HepG2 (cell line): ENCODE measurements around the gene DRAP1. TPM values are rescaled to one million over a fixed set of nuclear protein-coding genes. Genes with fewer than 3 reads are reported as not detected.

Source experiments
- ELF1 ChIP-seq: sonication (generic); formaldehyde crosslinking; IDR thresholded peaks from 2 replicates; pipeline ENCODE4 v1.4.0; 2020; ENCODE audit warnings: missing genetic modification reagents
- FOXK1 ChIP-seq: sonication (generic); formaldehyde crosslinking; IDR thresholded peaks from 2 replicates; pipeline ENCODE4 v1.4.0; 2020; ENCODE audit warnings: low read depth, missing genetic modification reagents, borderline replicate concordance
- PCBP2 ChIP-seq: fragments of 200-400 bp; formaldehyde crosslinking; optimal IDR thresholded peaks from 2 replicates; pipeline ENCODE3; 2018; ENCODE audit warnings: low read length, low read depth; ENCODE audit not compliant: poor library complexity, severe bottlenecking
- SAP130 ChIP-seq: IDR thresholded peaks from 2 replicates; pipeline ENCODE4 v1.6.1; 2016; ENCODE audit warnings: low read depth
- U2AF1 ChIP-seq: fragments of 200-400 bp; formaldehyde crosslinking; optimal IDR thresholded peaks from 2 replicates; pipeline ENCODE3; 2017; ENCODE audit warnings: mild to moderate bottlenecking, low read depth, low read length
- ZNF235 ChIP-seq: sonication (generic); formaldehyde crosslinking; IDR thresholded peaks from 2 replicates; pipeline ENCODE4 v1.8.1; 2023; ENCODE audit warnings: mild to moderate bottlenecking, missing genetic modification reagents, borderline replicate concordance
- polyA plus RNA-seq, 8 experiments: library from polyadenylated mRNA; depleted of rRNA in 3 of 8; stranded (reverse) in 7 of 8; unstranded in 1 of 8; fragments of >200 nt; fragmentation: Illumina TruSeq in 4 of 8; extraction: Trizol in 4 of 8; gene quantifications; 2 replicates each; pipeline versions ENCODE4 v1.2.1 to v1.2.3, GENCODE V29; 2011 to 2016; ENCODE audit warnings: low read depth in 4 of 8, missing spikeins in 1 of 8, mixed read lengths in 1 of 8; ENCODE audit not compliant: insufficient read depth in 1 of 8
- total RNA-seq, 5 experiments: library from RNA; depleted of rRNA; stranded (reverse); fragments of >200 nt; fragmentation: Illumina TruSeq; extraction: Trizol; gene quantifications; 2 replicates each; pipeline ENCODE4 v1.2.3, GENCODE V29; 2016; ENCODE audit warnings: low read depth in 1 of 5
- TF ChIP-seq, protein P1 (sequence below): sonication (generic); formaldehyde crosslinking; IDR thresholded peaks from 2 replicates; pipeline ENCODE4 v1.8.1; 2023; ENCODE audit warnings: missing genetic modification reagents, mild to moderate bottlenecking, borderline replicate concordance
- TF ChIP-seq, protein P2 (sequence below): sonication (generic); formaldehyde crosslinking; IDR thresholded peaks from 2 replicates; pipeline ENCODE4 v1.5.0; 2020; ENCODE audit warnings: missing genetic modification reagents
- TF ChIP-seq, protein P3 (sequence below): sonication (generic); formaldehyde crosslinking; IDR thresholded peaks from 2 replicates; pipeline ENCODE4 v1.5.1; 2020; ENCODE audit warnings: mild to moderate bottlenecking, missing genetic modification reagents, borderline replicate concordance
- TF ChIP-seq, protein P4 (sequence below): sonication (generic); formaldehyde crosslinking; conservative IDR thresholded peaks from 2 replicates; pipeline ENCODE4 v1.8.0; 2022; ENCODE audit warnings: missing genetic modification reagents
- TF ChIP-seq, protein P5 (sequence below): sonication (generic); formaldehyde crosslinking; IDR thresholded peaks from 2 replicates; pipeline ENCODE4 v1.4.0; 2020; ENCODE audit warnings: low read depth, mild to moderate bottlenecking, missing genetic modification reagents
- TF ChIP-seq, protein P6 (sequence below): sonication (generic); formaldehyde crosslinking; IDR thresholded peaks from 2 replicates; pipeline ENCODE4 v1.4.0; 2020; ENCODE audit warnings: missing genetic modification reagents, low read depth, mild to moderate bottlenecking, borderline replicate concordance
- TF ChIP-seq, protein P7 (sequence below): sonication (generic); formaldehyde crosslinking; IDR thresholded peaks from 2 replicates; pipeline ENCODE4 v1.4.0; 2020; ENCODE audit warnings: missing genetic modification reagents, mild to moderate bottlenecking, borderline replicate concordance

Gene DRAP1
- total and polyA plus RNA-seq, 2 of the 13 experiments (the other 11 are each of a cell fraction or from before 2014, with no cell fraction given): 46.8 to 52.3 TPM

DNA sequence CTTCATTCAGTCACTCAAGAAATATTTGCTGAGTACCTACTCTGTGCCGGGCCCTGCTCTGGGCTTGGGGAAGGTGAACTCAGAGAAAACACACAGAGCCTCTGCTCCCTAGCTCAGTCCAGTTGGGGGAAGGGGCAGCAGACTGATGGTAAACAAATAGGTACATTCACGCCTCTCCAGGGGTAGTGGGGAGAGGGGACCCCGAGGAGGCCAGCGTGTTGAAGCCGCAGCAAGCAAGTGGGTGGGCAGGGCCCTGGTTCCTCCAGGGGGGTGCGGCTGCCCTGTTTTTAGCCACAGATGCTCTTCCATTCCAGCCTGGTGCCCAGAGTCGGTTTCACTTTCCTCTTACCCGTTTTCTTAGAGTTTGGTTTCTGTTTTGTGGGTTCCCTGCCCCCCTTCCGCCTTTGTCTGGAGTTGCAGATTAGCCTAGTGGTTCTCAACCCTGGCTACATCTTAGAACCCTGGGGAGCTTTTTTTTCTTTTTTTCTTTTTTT is 8.7 kb downstream of the DRAP1 start (continued):
- TF ChIP-seq, protein P1, sequence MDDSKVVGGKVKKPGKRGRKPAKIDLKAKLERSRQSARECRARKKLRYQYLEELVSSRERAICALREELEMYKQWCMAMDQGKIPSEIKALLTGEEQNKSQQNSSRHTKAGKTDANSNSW (CRISPR knock-in tag): no peak
- TF ChIP-seq, protein P2, sequence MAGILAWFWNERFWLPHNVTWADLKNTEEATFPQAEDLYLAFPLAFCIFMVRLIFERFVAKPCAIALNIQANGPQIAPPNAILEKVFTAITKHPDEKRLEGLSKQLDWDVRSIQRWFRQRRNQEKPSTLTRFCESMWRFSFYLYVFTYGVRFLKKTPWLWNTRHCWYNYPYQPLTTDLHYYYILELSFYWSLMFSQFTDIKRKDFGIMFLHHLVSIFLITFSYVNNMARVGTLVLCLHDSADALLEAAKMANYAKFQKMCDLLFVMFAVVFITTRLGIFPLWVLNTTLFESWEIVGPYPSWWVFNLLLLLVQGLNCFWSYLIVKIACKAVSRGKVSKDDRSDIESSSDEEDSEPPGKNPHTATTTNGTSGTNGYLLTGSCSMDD (CRISPR knock-in tag): no peak
- TF ChIP-seq, protein P3, sequence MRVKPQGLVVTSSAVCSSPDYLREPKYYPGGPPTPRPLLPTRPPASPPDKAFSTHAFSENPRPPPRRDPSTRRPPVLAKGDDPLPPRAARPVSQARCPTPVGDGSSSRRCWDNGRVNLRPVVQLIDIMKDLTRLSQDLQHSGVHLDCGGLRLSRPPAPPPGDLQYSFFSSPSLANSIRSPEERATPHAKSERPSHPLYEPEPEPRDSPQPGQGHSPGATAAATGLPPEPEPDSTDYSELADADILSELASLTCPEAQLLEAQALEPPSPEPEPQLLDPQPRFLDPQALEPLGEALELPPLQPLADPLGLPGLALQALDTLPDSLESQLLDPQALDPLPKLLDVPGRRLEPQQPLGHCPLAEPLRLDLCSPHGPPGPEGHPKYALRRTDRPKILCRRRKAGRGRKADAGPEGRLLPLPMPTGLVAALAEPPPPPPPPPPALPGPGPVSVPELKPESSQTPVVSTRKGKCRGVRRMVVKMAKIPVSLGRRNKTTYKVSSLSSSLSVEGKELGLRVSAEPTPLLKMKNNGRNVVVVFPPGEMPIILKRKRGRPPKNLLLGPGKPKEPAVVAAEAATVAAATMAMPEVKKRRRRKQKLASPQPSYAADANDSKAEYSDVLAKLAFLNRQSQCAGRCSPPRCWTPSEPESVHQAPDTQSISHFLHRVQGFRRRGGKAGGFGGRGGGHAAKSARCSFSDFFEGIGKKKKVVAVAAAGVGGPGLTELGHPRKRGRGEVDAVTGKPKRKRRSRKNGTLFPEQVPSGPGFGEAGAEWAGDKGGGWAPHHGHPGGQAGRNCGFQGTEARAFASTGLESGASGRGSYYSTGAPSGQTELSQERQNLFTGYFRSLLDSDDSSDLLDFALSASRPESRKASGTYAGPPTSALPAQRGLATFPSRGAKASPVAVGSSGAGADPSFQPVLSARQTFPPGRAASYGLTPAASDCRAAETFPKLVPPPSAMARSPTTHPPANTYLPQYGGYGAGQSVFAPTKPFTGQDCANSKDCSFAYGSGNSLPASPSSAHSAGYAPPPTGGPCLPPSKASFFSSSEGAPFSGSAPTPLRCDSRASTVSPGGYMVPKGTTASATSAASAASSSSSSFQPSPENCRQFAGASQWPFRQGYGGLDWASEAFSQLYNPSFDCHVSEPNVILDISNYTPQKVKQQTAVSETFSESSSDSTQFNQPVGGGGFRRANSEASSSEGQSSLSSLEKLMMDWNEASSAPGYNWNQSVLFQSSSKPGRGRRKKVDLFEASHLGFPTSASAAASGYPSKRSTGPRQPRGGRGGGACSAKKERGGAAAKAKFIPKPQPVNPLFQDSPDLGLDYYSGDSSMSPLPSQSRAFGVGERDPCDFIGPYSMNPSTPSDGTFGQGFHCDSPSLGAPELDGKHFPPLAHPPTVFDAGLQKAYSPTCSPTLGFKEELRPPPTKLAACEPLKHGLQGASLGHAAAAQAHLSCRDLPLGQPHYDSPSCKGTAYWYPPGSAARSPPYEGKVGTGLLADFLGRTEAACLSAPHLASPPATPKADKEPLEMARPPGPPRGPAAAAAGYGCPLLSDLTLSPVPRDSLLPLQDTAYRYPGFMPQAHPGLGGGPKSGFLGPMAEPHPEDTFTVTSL (CRISPR knock-in tag): no peak
- TF ChIP-seq, protein P4, sequence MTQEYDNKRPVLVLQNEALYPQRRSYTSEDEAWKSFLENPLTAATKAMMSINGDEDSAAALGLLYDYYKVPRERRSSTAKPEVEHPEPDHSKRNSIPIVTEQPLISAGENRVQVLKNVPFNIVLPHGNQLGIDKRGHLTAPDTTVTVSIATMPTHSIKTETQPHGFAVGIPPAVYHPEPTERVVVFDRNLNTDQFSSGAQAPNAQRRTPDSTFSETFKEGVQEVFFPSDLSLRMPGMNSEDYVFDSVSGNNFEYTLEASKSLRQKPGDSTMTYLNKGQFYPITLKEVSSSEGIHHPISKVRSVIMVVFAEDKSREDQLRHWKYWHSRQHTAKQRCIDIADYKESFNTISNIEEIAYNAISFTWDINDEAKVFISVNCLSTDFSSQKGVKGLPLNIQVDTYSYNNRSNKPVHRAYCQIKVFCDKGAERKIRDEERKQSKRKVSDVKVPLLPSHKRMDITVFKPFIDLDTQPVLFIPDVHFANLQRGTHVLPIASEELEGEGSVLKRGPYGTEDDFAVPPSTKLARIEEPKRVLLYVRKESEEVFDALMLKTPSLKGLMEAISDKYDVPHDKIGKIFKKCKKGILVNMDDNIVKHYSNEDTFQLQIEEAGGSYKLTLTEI (CRISPR knock-in tag): no peak
- TF ChIP-seq FOXK1: no peak
- TF ChIP-seq, protein P5, sequence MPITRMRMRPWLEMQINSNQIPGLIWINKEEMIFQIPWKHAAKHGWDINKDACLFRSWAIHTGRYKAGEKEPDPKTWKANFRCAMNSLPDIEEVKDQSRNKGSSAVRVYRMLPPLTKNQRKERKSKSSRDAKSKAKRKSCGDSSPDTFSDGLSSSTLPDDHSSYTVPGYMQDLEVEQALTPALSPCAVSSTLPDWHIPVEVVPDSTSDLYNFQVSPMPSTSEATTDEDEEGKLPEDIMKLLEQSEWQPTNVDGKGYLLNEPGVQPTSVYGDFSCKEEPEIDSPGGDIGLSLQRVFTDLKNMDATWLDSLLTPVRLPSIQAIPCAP (CRISPR knock-in tag): no peak
- TF ChIP-seq PCBP2: no peak
- TF ChIP-seq, protein P6, sequence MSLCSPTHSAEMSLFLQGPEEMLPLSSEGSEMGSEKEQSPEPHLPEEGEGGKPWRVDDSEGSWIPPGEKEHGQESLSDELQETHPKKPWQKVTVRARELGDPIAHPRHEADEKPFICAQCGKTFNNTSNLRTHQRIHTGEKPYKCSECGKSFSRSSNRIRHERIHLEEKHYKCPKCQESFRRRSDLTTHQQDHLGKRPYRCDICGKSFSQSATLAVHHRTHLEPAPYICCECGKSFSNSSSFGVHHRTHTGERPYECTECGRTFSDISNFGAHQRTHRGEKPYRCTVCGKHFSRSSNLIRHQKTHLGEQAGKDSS (CRISPR knock-in tag): no peak
- TF ChIP-seq SAP130 (CRISPR knock-in tag): peak; percentile 30; the same call in 1 of the 2 replicates
- TF ChIP-seq ZNF235 (CRISPR knock-in tag): no peak
- no peak for TF ChIP-seq U2AF1
- TF ChIP-seq, protein P7, sequence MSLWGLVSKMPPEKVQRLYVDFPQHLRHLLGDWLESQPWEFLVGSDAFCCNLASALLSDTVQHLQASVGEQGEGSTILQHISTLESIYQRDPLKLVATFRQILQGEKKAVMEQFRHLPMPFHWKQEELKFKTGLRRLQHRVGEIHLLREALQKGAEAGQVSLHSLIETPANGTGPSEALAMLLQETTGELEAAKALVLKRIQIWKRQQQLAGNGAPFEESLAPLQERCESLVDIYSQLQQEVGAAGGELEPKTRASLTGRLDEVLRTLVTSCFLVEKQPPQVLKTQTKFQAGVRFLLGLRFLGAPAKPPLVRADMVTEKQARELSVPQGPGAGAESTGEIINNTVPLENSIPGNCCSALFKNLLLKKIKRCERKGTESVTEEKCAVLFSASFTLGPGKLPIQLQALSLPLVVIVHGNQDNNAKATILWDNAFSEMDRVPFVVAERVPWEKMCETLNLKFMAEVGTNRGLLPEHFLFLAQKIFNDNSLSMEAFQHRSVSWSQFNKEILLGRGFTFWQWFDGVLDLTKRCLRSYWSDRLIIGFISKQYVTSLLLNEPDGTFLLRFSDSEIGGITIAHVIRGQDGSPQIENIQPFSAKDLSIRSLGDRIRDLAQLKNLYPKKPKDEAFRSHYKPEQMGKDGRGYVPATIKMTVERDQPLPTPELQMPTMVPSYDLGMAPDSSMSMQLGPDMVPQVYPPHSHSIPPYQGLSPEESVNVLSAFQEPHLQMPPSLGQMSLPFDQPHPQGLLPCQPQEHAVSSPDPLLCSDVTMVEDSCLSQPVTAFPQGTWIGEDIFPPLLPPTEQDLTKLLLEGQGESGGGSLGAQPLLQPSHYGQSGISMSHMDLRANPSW (CRISPR knock-in tag): no peak
- no peak for TF ChIP-seq ELF1 (CRISPR knock-in tag)
